NCI-H2196 (cell line): Measurements from ENCODE around the gene PNPLA6.

Experiments
- DNase-seq: peaks from one replicate; lab custom pipeline; 2025; ENCODE audit not compliant: unreplicated experiment; lab: John Stamatoyannopoulos, UW

PNPLA6 gene

GRCh38 chr19:7595466-7596133 is 60.1 kb downstream of the PNPLA6 start, which contains the start of gene CAMSAP3:
Gene CAMSAP3 (plus strand): TSS chr19:7595863. CDS start chr19:7596003, 140 bp downstream.
- DNase-seq: peak; percentile 77

- DNase-seq: no peak
These were observed 60.9 kb downstream of the PNPLA6 start for GRCh38 chr19:7596211-7596937.

- no peak for DNase-seq
These were observed 62.2 kb downstream of the PNPLA6 start for GRCh38 chr19:7597689-7598088.

- no peak for DNase-seq
These were observed 62.7 kb downstream of the PNPLA6 start for GRCh38 chr19:7598180-7598579.

GRCh38 chr19:7600721-7601120 is 65.2 kb downstream of the PNPLA6 start:
- DNase-seq: no peak

- DNase-seq: no peak
These were observed 66.9 kb downstream of the PNPLA6 start for GRCh38 chr19:7602240-7602934.

GRCh38 chr19:7602935-7603497 is 67.5 kb downstream of the PNPLA6 start:
- DNase-seq: no peak

- no peak for DNase-seq
These were observed 68.4 kb downstream of the PNPLA6 start for GRCh38 chr19:7603919-7604318.

- peak; percentile 22 for DNase-seq
These were observed 70.1 kb downstream of the PNPLA6 start for GRCh38 chr19:7605490-7606222.

GRCh38 chr19:7606289-7606688 is 70.8 kb downstream of the PNPLA6 start:
- DNase-seq: no peak

- DNase-seq: no peak
These were observed 71.8 kb downstream of the PNPLA6 start for GRCh38 chr19:7607212-7607873.

GRCh38 chr19:7607874-7608560 is 72.5 kb downstream of the PNPLA6 start:
- no peak for DNase-seq

GRCh38 chr19:7610491-7611240 is 75.1 kb downstream of the PNPLA6 start:
- no peak for DNase-seq
